H1 (cell line): ENCODE results near the gene TMEM273. TPM values are rescaled to one million over a fixed set of nuclear protein-coding genes. Genes with fewer than 3 reads are reported as not detected.

Source experiments
- ATF3 ChIP-seq: IDR thresholded peaks from 2 replicates; pipeline ENCODE4 v1.6.1; 2011; ENCODE audit warnings: low read depth, mild to moderate bottlenecking, low read length; ENCODE audit not compliant: insufficient read depth
- BCL11A ChIP-seq, 2 experiments: IDR thresholded peaks; one replicate each; pipeline ENCODE4 v1.6.1; 2011; ENCODE audit warnings: low read depth in 2 of 2, low read length in 2 of 2, mild to moderate bottlenecking in 2 of 2
- EZH2 ChIP-seq: fragments of 200-600 bp; sonication (generic); IDR thresholded peaks from 2 replicates; pipeline ENCODE4 v1.7.1; 2012; ENCODE audit warnings: low read depth, mild to moderate bottlenecking, moderate library complexity, low read length, inconsistent platforms; ENCODE audit not compliant: severe bottlenecking
- GABPA ChIP-seq: IDR thresholded peaks from 2 replicates; pipeline ENCODE4 v1.6.1; 2011; ENCODE audit warnings: mild to moderate bottlenecking, low read length, moderate library complexity, borderline replicate concordance; ENCODE audit not compliant: insufficient read depth
- HDAC2 ChIP-seq, 2 experiments: fragments of 300-600 bp in 1 of 2; sonication (generic) in 1 of 2; IDR thresholded peaks; 2 replicates each; pipeline ENCODE4 v1.6.1; 2011 to 2012; ENCODE audit warnings: low read depth in 2 of 2, low read length in 2 of 2, mild to moderate bottlenecking in 2 of 2, moderate library complexity in 2 of 2, borderline replicate concordance in 1 of 2, inconsistent platforms in 1 of 2
- RFX5 ChIP-seq: IDR thresholded peaks from 2 replicates; pipeline ENCODE4 v1.6.1; 2011; ENCODE audit warnings: low read depth, low read length, improper control_type of control experiment, borderline replicate concordance
- SIN3A ChIP-seq, 2 experiments: IDR thresholded peaks in 1 of 2; conservative IDR thresholded peaks in 1 of 2; 2 replicates each; pipeline ENCODE4 v1.6.1; 2011 to 2012; ENCODE audit warnings: low read length in 2 of 2, improper control_type of control experiment in 1 of 2, low read depth in 1 of 2, mild to moderate bottlenecking in 1 of 2
- TAF1 ChIP-seq: IDR thresholded peaks from 2 replicates; pipeline ENCODE4 v1.6.1; 2011; ENCODE audit warnings: mild to moderate bottlenecking, low read depth, low read length
- polyA plus RNA-seq, 7 experiments: library from polyadenylated mRNA; depleted of rRNA in 3 of 7; stranded (reverse) in 5 of 7; unstranded in 2 of 7; fragments of >200 nt in 5 of 7; fragments of 200-250 nt in 2 of 7; gene quantifications; 1 replicate in 5 of 7; 2 replicates in 1 of 7; 4 replicates in 1 of 7; pipeline versions ENCODE4 v1.2.1 to v1.2.3, GENCODE V29; 2011 to 2013; ENCODE audit warnings: missing spikeins in 2 of 7, mixed read lengths in 2 of 7
- total RNA-seq: library from RNA; stranded (reverse); fragmentation: NEBNext Ultra II Directional; extraction: Animal tissue kit (Norgen Biotek cat#: 25700); gene quantifications from 2 replicates; pipeline ENCODE4 v1.2.1, GENCODE V29; 2021

Gene TMEM273
- total and polyA plus RNA-seq, 2 of the 8 experiments (the other 6 are each of a cell fraction or from before 2014, with no cell fraction given) = not detected

GRCh38 chr10:49212076-49212475, 23.9 kb upstream of the TMEM273 start (continued):
- TF ChIP-seq SIN3A (conservative IDR thresholded peaks at IDR 0.05 in 1 of 2, IDR thresholded peaks at IDR 0.05 in 1 of 2; ENCODE audit: low read depth in 1 of 2, low read length in 2 of 2) = no peak
- TF ChIP-seq GABPA = no peak
- TF ChIP-seq EZH2 = no peak
- TF ChIP-seq TAF1 = no peak
- TF ChIP-seq RFX5 = no peak
- no peak for TF ChIP-seq ATF3
- TF ChIP-seq HDAC2 (IDR thresholded peaks at IDR 0.05; ENCODE audit: borderline replicate concordance in 1 of 2, low read depth in 2 of 2, low read length in 2 of 2) = no peak
- no peak for TF ChIP-seq BCL11A (IDR thresholded peaks at IDR 0.05; ENCODE audit: low read depth in 2 of 2, low read length in 2 of 2)
